T-helper 2 cell treated with Interferon-gamma antibody and Interleukin-4, amounts not matched to agents 100 ng/mL and 5 ng/mL, for 36 hours (primary cell): ENCODE results near the gene ZNF224. TPM values are rescaled to one million over a fixed set of nuclear protein-coding genes. Genes with fewer than 3 reads are reported as not detected.

Experiments used
- intact Hi-C: fragments of 100-400 bp; cut with micrococcal nuclease; formaldehyde crosslinking; loops from one replicate; pipeline ENCODE4 v1.15.1; 2023
- total RNA-seq: library from RNA; stranded (reverse); gene quantifications from 2 replicates; pipeline ENCODE4 v1.2.3, GENCODE V29; 2022

Gene ZNF224
- 31.4 and 33.8 TPM in 2 replicates for total RNA-seq

DNA sequence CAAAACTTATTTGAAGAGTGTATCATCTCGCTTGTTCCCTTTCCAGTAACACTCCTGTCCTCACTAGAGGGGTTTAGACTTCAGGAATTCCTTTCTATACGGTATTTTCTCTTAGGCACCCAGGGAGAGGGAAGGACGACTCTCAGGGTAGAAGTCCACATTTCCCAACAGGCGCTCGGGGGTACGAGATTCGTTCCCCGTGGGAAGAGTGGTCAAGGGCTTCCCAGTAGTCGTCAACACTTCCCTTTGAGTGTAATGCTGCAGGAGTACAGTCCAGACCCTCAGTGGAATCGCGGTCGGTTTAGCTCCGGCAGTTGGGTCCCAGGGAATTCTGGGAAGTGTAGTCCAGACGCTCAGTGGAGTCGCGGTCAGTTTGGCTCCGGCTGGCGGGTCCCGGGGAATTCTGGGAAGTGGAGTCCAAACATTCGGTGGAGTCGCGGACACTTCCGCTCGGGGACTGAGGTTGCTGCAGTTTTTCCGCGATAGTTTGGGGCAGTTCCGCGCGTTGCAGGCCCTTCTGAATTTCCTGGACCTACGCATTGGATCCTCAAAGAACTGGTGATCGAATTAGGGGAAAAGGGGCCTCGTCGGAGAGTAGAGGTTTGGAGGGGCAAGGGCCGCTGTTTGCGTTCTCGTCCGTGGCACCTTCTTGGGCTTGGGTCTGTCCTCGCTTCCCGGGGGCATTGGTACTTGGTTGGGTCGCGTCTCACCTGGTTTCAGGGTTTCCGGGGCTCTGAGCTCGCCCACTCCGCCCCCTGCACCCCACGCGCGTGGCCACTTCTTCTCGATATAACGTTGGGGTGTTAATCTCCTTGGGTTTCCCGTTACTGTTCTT is at the start of gene ZNF224:
Gene ZNF224, plus strand, starts transcription at position 431 of the 835 bp plus-strand sequence. CDS start 3,513 bp downstream, outside the sequence.
- intact Hi-C loops, result loop anchor here (1.0 to 2.0 kb wide), 4 partner anchors 19 to 159 kb away; partner anchors contain the start of genes ZNF225, ZNF226, ZNF284 and ZNF45

DNA sequence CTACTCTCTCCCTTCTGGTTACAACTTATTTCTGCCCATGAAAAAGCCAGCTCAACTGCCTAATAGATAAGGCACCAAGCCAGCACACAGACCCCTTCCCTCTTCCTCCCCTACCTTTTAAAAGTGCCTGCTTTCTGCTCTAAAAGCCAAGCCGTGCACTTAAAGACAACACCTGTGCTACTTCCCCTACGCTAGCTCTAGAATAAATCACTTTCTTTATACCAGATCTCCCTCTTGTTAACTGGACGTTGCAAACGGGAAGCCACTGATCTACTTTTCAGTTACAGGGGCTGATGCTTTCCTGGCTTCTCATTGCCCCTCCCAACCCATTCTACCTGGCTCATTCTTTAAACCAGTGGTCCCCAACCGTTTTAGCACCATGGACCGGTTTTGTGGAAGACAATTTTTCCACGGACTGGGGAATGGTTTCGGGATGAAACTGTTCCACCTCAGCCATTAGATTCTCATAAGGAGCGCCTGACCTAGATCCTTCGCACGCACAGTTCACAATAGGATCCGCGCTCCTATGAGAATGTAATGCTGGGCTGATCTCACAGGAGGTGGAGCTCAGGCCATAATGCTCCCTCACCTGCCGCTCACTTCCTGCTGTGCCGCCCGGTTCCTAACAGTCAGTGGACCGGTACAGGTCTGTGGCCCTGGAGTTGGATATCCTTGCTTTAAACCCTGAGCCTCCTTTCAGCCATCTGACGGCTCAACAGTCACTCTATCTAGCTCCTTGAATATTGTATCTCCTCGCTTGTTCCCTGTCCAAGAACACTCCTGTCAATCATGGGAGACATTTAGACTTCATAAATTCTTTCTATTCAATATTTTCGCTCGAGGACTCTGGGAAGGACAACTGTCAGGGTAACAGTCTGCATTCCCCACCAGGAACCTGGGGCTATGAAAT is 43.2 kb upstream of the ZNF224 start:
- intact Hi-C loops, result no loop called here

DNA sequence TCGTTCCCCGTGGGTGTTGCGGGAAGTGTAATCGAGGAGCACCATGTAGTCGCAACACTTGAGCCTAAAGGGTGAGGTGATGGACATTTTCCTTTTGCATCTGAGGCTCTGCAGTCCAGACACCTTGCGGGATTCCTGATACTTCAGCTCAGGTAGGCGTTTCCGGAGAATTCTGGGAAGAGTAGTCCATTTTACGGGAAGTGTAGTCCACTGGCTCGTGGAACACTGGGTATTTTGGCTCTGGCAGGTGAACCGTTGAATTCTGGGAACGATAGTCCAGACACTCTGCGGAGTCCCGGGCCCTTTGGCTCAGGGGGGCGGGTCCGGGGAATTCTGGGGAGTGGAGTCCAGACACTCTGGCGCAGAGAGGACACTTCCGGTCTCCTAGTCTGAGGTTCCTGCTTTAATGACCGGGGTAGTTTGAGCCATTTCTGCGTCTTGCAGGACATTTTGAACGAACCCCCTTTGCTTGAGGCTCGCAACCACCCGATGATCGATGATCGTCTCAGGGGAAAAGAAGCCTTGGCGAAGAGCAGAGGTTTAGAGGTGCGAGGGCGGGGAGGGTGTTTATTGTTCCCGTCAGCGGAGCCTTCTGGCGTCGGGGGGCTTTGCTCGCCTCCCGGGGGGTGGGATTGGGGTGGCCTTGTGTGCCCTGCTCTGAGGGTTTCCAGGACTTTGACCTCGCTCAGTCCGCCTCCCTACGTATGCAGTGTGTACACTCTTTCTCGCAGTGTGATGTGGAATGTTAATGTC is 42.3 kb upstream of the ZNF224 start, which contains the start of gene ZNF223:
Gene ZNF223, plus strand, starts transcription at position 387 of the 753 bp plus-strand sequence. CDS start 3,141 bp downstream, outside the sequence.
- intact Hi-C loops, result no loop called here

DNA sequence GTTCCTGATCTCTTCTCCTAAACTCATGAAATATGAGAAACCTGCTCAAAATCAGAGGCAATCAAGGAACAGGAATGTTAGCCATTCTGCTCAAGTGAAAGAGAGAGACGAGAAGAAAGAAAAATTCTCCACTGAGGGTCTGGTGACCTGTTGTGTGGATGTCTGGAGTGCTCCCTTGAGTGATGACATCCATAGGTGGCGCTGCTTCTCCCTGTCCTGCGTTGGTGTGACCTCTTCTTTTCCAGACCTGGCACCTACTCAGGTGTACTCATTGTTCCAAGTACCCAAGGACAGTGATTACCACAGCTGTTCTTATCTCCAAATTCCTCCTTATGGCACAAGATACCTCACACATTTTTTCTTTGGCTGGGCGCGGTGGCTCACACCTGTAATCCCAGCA is 38.3 kb upstream of the ZNF224 start:
- intact Hi-C loops, result no loop called here

DNA sequence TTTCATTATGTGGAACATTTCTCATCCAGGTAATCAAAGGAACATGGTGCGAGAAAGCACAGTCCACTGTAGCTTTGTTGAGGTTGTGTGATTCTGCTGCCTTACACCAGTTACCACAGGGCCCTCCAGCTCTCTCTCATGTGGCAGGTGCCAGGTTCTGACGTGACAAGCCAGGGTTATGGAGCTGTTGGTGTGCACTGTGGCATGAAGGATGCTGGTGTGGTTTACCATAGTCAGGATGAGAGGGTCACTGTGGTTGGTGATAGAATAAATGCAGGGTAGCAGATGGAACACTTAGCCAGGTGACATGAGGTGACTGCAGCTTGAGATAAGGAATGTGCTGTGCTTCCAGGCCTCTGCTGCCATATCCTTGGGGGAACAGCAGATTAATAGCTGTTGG is 34.9 kb upstream of the ZNF224 start:
- intact Hi-C loops, result no loop called here

DNA sequence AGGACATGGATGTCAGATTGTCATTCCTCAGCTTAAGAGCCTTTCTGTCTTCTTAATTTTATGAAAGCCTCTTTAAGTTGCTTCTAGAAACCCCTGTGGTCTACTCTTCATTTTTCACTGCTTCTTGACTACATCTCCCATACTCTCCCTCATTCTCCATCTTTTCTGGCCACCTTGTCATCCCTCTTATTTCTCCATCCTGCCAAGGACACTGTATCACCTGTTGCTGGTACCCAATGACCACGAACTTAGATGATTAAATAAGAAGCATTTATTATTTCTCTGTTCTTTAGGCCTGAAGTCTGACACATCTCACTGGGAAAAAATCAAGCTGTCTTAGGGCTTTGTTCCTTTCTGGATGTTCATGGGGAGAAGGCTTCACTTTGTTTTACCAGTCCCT is 33.1 kb upstream of the ZNF224 start:
- intact Hi-C loops, result no loop called here

DNA sequence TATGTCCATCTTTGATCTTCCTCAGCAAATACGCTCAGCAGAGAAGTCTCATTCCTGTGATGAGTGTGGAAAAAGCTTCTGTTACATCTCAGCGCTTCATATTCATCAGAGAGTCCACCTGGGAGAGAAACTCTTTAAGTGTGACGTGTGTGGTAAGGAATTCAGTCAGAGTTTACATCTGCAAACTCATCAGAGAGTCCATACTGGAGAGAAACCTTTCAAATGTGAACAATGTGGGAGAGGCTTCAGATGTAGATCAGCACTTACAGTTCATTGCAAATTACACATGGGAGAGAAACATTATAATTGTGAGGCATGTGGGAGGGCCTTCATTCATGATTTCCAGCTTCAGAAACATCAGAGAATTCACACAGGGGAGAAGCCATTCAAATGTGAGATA is 27.9 kb upstream of the ZNF224 start:
- intact Hi-C loops, result no loop called here

DNA sequence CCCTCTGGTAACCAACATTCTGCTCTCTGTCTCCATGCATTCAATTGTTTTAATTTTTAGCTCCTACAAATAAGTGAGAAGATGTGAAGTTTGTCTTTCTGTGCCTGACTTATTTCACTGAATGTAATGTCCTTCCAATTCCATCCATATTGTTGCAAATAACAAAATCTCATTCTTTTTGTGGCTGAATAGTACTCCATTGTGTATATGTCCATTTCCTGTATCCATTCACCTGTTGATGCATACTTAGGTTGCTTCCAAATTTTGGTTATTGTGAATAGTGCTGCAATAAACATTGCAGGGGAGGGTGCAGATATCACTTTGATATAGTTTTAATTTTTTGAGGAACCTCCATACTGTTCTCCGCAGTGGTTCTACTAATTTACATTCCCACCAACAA is 24.7 kb upstream of the ZNF224 start:
- intact Hi-C loops, result no loop called here

DNA sequence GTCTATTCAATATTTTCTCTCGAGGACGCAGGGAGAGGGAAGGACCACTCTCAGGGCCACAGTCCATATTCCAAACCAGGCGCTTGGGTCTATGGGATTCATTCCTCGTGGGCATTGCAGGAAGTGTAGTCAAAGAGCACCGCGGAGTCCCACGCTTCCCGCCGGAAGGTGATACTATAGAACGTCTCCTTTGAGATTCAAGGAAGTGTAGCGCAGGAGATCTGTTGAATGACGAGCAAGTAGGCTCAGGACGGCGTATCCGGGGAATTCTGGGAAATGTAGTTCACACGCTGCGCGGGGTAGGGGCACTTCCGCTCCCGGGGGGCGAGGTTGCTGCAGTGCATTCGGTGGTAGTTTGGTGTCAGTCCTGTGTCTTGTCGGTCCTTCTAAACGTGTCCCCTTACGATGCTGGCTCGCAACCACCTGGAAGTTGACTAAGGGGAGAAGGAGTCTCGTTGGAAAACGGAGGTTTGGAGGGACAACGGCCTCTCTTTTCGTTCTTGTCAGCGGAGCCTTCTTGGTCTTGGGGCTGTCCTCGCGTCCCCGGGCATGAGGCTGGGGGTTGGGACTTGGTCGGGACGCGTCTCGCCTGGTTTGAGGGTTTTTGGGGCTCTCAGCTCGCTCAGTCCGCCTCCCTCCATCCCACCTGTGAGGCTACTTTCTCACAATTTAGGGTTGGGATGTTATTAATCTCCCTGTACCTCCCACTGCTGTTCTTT is 22.2 kb upstream of the ZNF224 start, which contains the start of gene ZNF284:
Gene ZNF284, plus strand, starts transcription at position 336 of the 719 bp plus-strand sequence. CDS start 4,231 bp downstream, outside the sequence.
- intact Hi-C loops, result loop anchor here (1.0 to 5.0 kb wide), 5 partner anchors 22 to 245 kb away; partner anchors contain the start of genes ZNF155, ZNF222, ZNF224 and ZNF234

DNA sequence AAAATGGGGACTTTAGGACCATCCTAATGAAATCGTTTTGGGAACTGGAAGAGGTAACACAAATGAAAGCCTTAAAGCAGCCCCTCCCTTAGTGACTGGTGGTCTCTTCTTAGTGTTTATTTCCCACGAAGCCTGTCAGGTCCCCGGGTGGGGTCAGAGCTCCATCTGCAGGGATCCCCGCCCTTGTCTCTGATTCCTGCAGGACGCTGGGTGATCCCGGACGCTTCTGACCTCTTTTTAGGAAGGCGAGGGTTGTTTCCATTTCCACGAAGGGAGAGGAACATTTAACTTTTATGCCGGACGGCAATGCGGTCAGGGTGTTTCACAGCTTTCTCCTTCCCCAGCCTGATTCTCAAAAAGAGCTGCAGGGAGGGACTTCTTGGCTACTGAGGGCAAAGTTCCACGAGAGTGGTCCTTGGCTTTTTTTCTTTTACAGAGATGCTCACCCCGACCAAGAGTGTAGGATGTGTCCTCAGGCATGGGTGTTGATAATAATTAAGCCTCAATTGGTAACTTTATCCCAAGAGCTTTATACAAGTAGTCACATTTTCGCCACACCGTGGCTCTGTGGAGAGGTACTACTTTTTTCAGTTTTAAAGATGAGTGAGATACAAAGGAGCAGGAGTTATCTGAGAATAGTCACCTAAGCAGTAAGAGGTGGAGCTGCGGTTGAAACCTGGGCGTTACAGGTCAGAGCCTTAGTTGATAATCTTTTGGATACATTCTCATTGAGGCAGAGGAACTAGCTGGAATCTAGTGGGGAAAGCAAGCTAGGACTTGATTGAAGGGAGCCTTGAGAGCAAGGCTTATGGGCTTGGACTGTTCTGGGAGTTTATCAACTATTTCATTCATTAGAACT is 21.4 kb upstream of the ZNF224 start:
- intact Hi-C loops, result loop anchor here (1.0 to 5.0 kb wide), 5 partner anchors 22 to 246 kb away; partner anchors contain the start of genes ZNF155, ZNF222, ZNF224 and ZNF234

DNA sequence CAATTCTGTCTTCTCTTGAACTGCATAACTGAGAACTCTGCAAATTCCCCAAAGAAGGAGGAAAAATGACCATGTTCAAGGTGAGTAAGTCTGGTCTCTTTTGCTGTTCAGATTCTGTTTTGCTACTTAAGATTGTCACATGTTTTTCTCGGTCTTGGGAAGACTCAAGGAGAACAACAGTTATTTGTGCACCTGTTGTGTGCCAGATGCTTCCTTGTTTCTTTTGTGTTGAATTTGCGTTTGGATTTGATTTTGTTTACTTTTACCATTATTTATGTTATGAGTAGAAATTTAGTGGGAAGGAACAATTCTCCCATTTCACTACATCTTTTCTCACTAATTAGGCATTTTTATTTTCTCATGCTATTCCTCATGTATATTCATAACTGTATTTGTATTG is 17.8 kb upstream of the ZNF224 start:
- intact Hi-C loops, result no loop called here

DNA sequence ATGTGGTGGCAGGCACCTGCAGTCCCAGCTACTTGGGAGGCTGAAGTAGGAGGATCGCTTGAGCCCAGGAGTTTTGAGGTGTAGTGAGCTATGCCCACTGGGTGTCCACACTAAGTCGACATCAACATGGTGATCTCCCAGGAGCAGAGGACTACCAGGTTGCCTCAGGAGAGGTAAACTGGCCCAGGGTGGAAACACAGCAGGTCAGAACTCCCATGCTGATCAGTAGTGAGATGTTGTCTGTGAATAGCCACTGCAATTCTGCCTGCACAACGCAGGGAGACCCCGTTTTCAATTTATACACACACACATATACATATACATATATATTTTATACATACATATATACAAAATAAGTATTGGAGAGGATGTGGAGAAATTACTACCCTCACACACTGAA is 2.1 kb upstream of the ZNF224 start:
- intact Hi-C loops, result no loop called here

DNA sequence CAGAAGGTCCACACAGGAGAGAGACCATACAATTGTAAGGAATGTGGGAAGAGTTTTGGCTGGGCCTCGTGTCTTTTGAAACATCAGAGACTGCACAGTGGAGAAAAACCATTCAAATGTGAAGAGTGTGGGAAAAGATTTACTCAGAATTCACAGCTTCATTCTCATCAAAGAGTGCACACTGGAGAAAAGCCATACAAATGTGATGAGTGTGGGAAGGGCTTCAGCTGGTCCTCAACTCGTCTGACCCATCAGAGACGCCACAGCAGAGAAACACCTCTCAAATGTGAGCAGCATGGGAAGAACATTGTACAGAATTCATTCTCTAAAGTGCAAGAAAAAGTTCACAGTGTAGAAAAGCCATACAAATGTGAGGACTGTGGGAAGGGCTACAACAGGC is 13.6 kb downstream of the ZNF224 start:
- intact Hi-C loops, result no loop called here

DNA sequence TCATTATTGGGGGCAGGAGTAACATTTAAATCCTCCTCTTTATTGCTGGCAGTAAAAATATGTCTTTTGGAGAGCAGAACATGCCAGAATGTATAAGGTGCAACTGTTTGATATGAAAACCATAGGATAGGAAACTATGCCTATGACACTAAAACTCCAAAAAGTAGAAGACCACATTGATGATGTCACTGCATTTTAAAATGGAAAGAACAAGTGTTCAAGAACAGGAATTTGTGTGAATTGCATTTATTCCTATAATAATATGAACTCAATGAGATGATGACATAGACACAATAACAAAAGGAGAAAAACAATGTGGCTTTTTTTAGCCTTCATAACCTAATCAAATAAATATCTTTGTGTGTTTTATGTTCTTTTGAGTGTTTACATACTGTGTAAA is 15.3 kb downstream of the ZNF224 start:
- intact Hi-C loops, result no loop called here

DNA sequence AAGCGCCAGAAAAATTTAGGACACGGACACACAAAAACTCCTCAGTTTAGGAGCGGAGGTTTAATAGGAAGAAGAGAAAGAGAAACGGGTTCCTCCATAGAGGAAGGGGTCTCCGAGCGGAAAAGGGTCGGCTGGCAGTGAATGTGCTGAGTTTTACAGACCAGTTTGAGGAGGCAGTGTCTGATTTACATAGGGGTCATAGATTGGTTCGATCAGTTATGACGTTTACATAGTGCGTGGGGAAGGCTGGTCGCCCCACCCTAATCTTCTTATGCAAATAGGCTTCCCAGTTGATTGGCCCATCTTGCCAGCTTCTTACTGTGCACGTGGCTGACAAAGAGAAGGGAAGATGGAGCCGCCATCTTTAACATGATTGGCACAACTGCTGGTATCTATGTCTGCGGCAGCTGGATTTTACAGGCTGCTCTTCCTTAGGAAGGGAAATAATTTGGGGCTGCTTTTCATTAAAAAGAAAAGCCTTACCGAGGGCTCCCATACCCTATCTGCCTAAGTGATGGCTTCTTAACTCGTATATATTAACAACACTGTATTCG is 17.8 kb downstream of the ZNF224 start:
- intact Hi-C loops, result loop anchor here (5.0 kb wide), 1 partner anchor 130 kb away; the partner anchor contains the start of gene ZNF155

DNA sequence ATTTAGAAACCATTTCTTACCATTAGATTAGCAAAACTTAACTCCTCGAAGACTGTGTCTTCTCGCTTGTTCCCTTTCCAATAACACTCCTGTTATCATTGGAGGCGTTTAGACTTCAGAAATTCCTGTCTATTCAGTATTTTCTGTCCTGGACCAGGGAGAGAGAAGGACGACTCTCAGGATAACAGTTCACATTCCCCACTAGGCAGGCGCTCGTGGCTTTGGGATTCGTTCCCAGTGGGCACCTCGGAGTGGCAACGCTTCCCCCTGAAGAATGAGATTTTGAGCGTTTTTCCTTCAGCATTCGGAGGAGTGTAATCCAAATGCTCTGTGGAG is 18.6 kb downstream of the ZNF224 start:
- intact Hi-C loops, result loop anchor here (1.0 to 5.0 kb wide), 9 partner anchors 18 to 388 kb away; partner anchors contain the start of genes ZNF155, ZNF180, ZNF224 and ZNF226

DNA sequence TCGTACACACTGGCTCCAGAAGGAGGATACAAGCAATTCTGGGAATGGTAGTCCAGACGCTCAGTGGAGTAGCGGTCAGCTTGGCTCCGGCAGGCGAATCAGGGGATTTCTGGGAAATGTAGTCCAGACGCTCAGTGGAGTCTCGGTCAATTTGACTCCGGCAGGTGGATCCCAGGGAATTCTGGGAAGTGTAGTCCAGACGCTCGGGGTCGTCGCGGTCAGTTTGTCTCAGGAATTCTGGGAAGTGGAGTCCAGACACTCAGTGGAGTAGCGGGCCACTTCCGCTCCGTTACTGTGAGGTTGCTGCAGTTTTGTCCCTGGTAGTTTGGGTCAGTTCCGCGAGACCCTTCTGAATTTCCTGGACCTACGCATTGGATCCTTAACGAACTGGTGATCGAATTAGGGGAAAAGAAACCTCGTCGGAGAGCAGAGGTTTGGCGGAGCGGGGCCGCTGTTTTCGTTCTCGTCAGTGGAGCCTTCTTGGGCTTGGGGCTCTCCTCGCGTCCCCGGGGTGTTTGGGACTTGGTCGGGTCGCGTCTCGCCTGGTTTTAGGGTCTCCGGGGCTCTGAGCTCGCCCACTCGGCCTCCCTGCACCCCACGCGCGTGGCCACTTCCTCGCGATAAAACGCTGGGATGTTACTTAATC is 19.1 kb downstream of the ZNF224 start, which contains the start of gene ZNF225:
Gene ZNF225, plus strand, starts transcription at position 262 of the 646 bp plus-strand sequence. CDS start 2,429 bp downstream, outside the sequence.
- intact Hi-C loops, result loop anchor here (1.0 to 5.0 kb wide), 9 partner anchors 19 to 387 kb away; partner anchors contain the start of genes ZNF155, ZNF180, ZNF224 and ZNF226
